ENCODE data around the gene LCN9. TPM values are rescaled to one million over a fixed set of nuclear protein-coding genes. Genes with fewer than 3 reads are reported as not detected.
"Not testable (repeated sequence)": the region's sequence is repeated elsewhere in the genome, so short reads cannot be mapped to it uniquely, and the experiment has no call there.

Gene LCN9
- total and polyA plus RNA-seq, 12 donors, result not detected

DNA sequence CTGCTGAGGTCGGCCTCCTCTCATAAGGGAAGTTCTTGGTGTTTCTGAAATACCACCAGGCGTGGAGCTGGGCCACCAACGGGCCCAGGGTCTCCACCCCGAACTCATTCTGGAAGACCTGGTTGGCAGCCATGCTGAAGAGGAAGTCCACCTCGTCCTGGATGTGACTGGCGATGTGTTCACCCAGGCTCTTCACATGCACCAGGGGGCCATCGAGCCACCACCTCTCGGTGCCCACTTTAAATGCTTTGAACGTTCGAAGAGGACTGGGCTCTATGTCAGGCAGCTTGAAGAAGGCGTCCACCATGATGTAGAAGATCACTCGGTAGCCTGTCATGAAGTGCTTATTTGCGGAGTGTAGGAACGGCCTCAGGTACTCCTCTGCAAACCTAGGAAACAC lies 38.8 kb upstream of the LCN9 start:
- Histone ChIP-seq H3K4me1 (no peaks in the 10 kb centered on the region), H3K4me3 (no peak overlapping the region), H3K9me3 (peaks cover 0 to 30% (median 18%) of the 10 kb centered on the region in 11 donors), H3K36me3 (no peaks in the 10 kb centered on the region), H3K27me3 (peaks cover 0 to 31% (median 11%) of the 10 kb centered on the region in 7 donors), H3K27ac (no peak overlapping the region)
- TF ChIP-seq, protein P1, sequence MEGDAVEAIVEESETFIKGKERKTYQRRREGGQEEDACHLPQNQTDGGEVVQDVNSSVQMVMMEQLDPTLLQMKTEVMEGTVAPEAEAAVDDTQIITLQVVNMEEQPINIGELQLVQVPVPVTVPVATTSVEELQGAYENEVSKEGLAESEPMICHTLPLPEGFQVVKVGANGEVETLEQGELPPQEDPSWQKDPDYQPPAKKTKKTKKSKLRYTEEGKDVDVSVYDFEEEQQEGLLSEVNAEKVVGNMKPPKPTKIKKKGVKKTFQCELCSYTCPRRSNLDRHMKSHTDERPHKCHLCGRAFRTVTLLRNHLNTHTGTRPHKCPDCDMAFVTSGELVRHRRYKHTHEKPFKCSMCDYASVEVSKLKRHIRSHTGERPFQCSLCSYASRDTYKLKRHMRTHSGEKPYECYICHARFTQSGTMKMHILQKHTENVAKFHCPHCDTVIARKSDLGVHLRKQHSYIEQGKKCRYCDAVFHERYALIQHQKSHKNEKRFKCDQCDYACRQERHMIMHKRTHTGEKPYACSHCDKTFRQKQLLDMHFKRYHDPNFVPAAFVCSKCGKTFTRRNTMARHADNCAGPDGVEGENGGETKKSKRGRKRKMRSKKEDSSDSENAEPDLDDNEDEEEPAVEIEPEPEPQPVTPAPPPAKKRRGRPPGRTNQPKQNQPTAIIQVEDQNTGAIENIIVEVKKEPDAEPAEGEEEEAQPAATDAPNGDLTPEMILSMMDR (IDR thresholded peaks at IDR 0.05), result no peak
- WGBS, 2 donors, result 85 to 89% methylated on average over 14 of the region's 14 CpGs
- intact Hi-C loops (cut with DNase I), result no loop called here
- DNase-seq (no peak), ATAC-seq (no peak)

DNA sequence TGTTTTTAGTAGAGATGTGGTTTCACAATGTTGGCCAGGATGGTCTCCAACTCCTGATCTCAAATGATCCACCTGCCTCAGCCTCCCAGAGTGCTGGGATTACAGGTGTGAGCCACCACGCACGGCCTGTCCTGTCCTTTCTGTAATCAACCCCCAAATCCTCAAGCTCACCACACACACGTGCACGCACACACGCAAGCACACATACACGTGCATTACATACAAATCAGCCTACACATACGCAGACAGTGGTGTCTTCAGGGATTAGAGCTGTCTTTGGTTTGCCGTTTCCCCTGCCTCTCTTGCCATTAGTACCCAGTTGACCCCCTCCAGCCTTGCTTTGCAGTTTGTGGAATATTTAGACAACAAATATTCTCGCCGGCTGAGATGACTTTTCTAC lies 30.3 kb upstream of the LCN9 start:
- Histone ChIP-seq H3K27ac (no peak overlapping the region), H3K4me3 (no peak overlapping the region), H3K4me1 (no peaks in the 10 kb centered on the region), H3K36me3 (no peaks in the 10 kb centered on the region), H3K27me3 (peaks cover 0 to 46% (median 30%) of the 10 kb centered on the region in 7 donors), H3K9me3 (peaks cover 0 to 25% (median 12%) of the 10 kb centered on the region in 11 donors)
- WGBS, 2 donors, result 90 to 92% methylated on average over 10 of the region's 10 CpGs
- TF ChIP-seq, protein P1 (IDR thresholded peaks at IDR 0.05), result no peak
- ATAC-seq (no peak), DNase-seq (no peak)
- intact Hi-C loops (cut with DNase I), result no loop called here

DNA sequence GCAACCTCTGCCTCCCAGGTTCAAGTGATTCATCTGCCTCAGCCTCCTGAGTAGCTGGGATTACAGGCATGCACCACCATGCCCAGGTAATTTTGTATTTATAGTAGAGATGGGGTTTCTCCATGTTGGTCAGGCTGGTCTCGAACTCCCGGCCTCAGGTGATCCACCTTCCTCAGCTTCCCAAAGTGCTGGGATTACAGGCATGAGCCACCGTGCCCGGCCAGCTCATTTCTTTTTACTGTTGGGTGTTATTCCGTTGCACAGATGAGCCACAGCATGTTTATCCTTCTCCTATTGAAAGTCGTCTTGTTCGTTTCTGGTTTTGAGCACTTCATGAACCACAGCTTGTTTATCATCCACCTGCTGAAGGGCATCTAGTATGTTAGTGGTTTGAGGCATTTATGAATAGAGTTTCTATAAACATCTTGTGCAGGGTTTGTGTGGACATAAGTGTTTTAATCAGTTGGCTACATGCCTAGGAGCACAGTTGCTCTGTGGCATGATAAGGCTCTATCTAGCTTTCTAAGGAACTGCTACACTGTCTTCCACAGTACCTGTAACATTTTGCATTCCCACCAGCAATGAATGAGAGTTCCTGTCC lies 26.1 kb upstream of the LCN9 start:
- DNase-seq; H3K27ac ChIP-seq; H3K4me3 ChIP-seq; ATAC-seq; H3K4me1 ChIP-seq; H3K9me3 ChIP-seq; H3K36me3 ChIP-seq; intact Hi-C loops (cut with DNase I): not testable (repeated sequence)
- 72 to 77% methylated on average over 7 of the region's 7 CpGs for WGBS, 2 donors
- H3K27me3 ChIP-seq, result peaks cover 0 to 52% (median 40%) of the 10 kb centered on the region in 7 donors

DNA sequence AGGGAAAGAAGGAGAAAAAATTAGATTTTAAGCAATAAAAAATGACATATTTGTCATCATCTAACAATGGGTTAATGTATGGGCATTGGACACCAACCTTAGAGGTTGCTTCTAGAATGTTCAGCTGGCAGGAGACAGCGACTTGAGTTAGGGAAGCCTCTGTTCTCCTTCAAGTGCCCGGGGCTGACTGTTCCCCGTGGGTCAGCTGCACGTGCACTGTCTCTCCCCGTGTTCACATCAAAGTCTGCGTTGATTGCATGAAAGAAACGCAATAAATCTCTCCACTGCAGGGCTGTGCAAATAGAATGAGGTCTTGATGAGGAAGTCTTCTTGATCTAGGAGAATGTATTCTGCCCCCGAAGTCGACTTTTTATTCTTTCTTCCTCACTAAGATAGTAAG lies 23.9 kb upstream of the LCN9 start, which contains the start of gene GLT6D1:
Gene GLT6D1, minus strand, starts transcription at position 345 of the 400 bp plus-strand sequence. CDS start 353 bp downstream, outside the sequence.
- 82 to 87% methylated on average over 9 of the region's 9 CpGs for WGBS, 2 donors
- TF ChIP-seq, protein P1 (IDR thresholded peaks at IDR 0.05), result no peak
- Histone ChIP-seq H3K27ac (no peak within 1 kb of the TSS), H3K4me1 (no peaks in the 10 kb centered on the region), H3K36me3 (no peaks in the 10 kb centered on the region), H3K9me3 (peaks cover 0 to 15% (median 2%) of the 10 kb centered on the region in 11 donors), H3K4me3 (no peak within 1 kb of the TSS), H3K27me3 (peaks cover 0 to 40% (median 27%) of the 10 kb centered on the region in 7 donors)
- no peak for ATAC-seq
- DNase-seq, result no peak
- intact Hi-C loops (cut with DNase I), result no loop called here

DNA sequence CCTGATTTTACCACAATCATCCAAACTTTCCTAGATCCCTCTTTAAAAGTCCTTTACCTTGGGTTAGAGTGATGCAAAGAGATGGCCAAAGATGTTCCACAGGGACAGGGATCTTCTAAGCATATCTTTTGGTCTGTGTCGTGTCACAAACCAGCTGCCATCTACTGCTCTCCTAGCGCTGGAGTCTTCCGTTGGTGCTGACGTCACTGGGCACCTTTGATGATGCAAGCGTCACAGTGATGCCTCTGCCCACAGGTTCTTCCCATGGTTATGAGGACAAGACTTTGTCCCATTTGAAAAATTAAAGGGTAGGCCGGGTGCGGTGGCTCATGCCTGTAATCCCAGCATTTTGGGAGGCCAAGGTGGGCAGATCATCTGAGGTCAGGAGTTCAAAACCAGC lies 22.1 kb upstream of the LCN9 start:
- Histone ChIP-seq H3K27me3 (peaks cover 0 to 26% (median 12%) of the 10 kb centered on the region in 7 donors), H3K9me3 (peaks cover 0 to 29% (median 20%) of the 10 kb centered on the region in 11 donors), H3K27ac (no peak overlapping the region), H3K4me3 (no peak overlapping the region), H3K4me1 (no peaks in the 10 kb centered on the region), H3K36me3 (no peaks in the 10 kb centered on the region)
- TF ChIP-seq, protein P1 (IDR thresholded peaks at IDR 0.05), result no peak
- ATAC-seq (no peak), DNase-seq (no peak)
- 84 to 88% methylated on average over 7 of the region's 7 CpGs for WGBS, 2 donors
- intact Hi-C loops (cut with DNase I), result no loop called here

Data from heart right ventricle (tissue), 16 donors.